Mesendoderm (in vitro differentiated cells): Measurements from ENCODE around the gene SPTBN1.

Experiments used
- DNase-seq: peaks from one replicate; pipeline ENCODE4 v3.0.0; 2013
- H2AK5ac ChIP-seq: 2 replicates; pipeline ENCODE4 v1.6.1; 2013; ENCODE audit warnings: low read length, inconsistent platforms
- H2BK120ac ChIP-seq: 2 replicates; pipeline ENCODE4 v1.6.1; 2013; ENCODE audit warnings: low read depth, mild to moderate bottlenecking, low read length, moderate library complexity, mixed read lengths
- H2BK15ac ChIP-seq: replicated peaks from 2 replicates; pipeline ENCODE4 v1.6.1; 2013; ENCODE audit warnings: low read depth, mild to moderate bottlenecking, moderate library complexity
- H2BK5ac ChIP-seq: 2 replicates; pipeline ENCODE4 v1.6.1; 2013; ENCODE audit warnings: low read length, inconsistent platforms
- H3K18ac ChIP-seq: 2 replicates; pipeline ENCODE4 v1.6.1; 2013; ENCODE audit warnings: mild to moderate bottlenecking, low read length, mixed read lengths
- H3K23ac ChIP-seq: one replicate; pipeline ENCODE4 v1.6.1; 2013; ENCODE audit warnings: low read length
- H3K27ac ChIP-seq: 2 replicates; pipeline ENCODE4 v1.5.1; 2013; ENCODE audit warnings: low read depth, mild to moderate bottlenecking, inconsistent platforms, low read length, moderate library complexity
- H3K27me3 ChIP-seq: 2 replicates; pipeline ENCODE4 v1.6.1; 2013; ENCODE audit warnings: low read length, control low read depth, mild to moderate bottlenecking, inconsistent platforms; ENCODE audit not compliant: insufficient read depth, poor library complexity
- H3K36me3 ChIP-seq: 2 replicates; pipeline ENCODE4 v1.6.1; 2013; ENCODE audit warnings: low read length, inconsistent platforms; ENCODE audit not compliant: control insufficient read depth, insufficient read depth
- H3K4ac ChIP-seq: one replicate; pipeline ENCODE4 v1.6.1; 2013; ENCODE audit warnings: low read depth, mild to moderate bottlenecking, low read length, moderate library complexity
- H3K4me1 ChIP-seq: 2 replicates; pipeline ENCODE4 v1.6.1; 2013; ENCODE audit warnings: low read depth, low read length, inconsistent platforms; ENCODE audit not compliant: control insufficient read depth
- H3K4me2 ChIP-seq: 2 replicates; pipeline ENCODE4 v1.6.1; 2013; ENCODE audit warnings: low read length
- H3K4me3 ChIP-seq: 2 replicates; pipeline ENCODE4 v1.5.1; 2013; ENCODE audit warnings: mild to moderate bottlenecking, low read length
- H3K56ac ChIP-seq: one replicate; pipeline ENCODE4 v1.6.1; 2013; ENCODE audit warnings: low read length
- H3K79me1 ChIP-seq: 2 replicates; pipeline ENCODE4 v1.6.1; 2013; ENCODE audit warnings: low read length, inconsistent platforms
- H3K79me2 ChIP-seq: 2 replicates; pipeline ENCODE4 v1.6.1; 2013; ENCODE audit warnings: mild to moderate bottlenecking, low read length; ENCODE audit not compliant: control insufficient read depth, insufficient read depth
- H3K9ac ChIP-seq: 2 replicates; pipeline ENCODE4 v1.6.1; 2013; ENCODE audit warnings: low read length, inconsistent platforms
- H4K5ac ChIP-seq: one replicate; pipeline ENCODE4 v1.6.1; 2013; ENCODE audit warnings: low read length
- H4K8ac ChIP-seq: one replicate; pipeline ENCODE4 v1.6.1; 2013; ENCODE audit warnings: low read depth, mild to moderate bottlenecking, control low read depth, low read length, moderate library complexity
- WGBS: extraction: QIAGEN DNeasy Blood & Tissue Kit; methylation state at CpG from one replicate; pipeline ENCODE4 v1.1.7; 2013; ENCODE audit warnings: low lambda C conversion rate, missing lambda C conversion rate; ENCODE audit not compliant: insufficient coverage; ENCODE audit errors: extremely low coverage; 5-methylcytosine and 5-hydroxymethylcytosine counted together

SPTBN1 gene

DNA sequence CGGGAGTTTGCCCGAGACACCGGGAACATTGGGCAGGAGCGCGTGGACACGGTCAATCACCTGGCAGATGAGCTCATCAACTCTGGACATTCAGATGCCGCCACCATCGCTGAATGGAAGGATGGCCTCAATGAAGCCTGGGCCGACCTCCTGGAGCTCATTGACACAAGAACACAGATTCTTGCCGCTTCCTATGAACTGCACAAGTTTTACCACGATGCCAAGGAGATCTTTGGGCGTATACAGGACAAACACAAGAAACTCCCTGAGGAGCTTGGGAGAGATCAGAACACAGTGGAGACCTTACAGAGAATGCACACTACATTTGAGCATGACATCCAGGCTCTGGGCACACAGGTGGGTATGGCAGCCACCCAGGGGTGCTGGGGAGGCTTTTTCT, 193.5 kb downstream of the SPTBN1 start:
- Histone ChIP-seq H3K56ac (no peak overlapping the region), H3K79me1 (no peaks in the 10 kb centered on the region), H4K8ac (no peak overlapping the region), H2BK15ac (no peak overlapping the region), H2BK120ac (no peak overlapping the region), H3K4me2 (no peak overlapping the region), H2BK5ac (no peak overlapping the region), H3K4me1 (no peaks in the 10 kb centered on the region), H3K4ac (no peak overlapping the region), H3K18ac (no peak overlapping the region), H3K79me2 (no peaks in the 10 kb centered on the region), H4K5ac (no peak overlapping the region), H3K4me3 (no peak overlapping the region), H2AK5ac (no peak overlapping the region), H3K27me3 (no peaks in the 10 kb centered on the region), H3K27ac (no peak overlapping the region), H3K36me3 (peaks cover 10% of the 10 kb centered on the region), H3K9ac (no peak overlapping the region), H3K23ac (no peak overlapping the region)
- WGBS = no CpG with 5 or more reads among the region's 12 CpGs
- no peak for DNase-seq

DNA sequence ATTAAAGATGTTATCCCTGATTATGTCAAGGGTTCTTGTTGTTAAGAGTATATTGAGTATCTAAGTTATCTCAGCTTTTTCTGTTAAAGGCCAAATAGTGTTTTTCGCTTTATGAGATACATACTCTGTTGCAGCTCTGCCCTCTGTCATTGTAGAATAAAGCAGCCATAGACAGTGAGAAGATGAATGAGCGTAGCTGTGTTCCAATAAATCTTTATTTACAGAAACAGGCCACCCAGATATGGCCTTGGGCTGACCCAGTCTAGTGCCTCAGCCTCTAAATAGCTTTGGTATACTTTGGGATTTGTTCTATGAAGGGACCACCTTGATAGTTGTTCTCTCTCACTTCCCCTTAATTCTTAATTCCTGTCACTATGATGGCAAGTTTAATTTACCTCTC, 194.5 kb downstream of the SPTBN1 start:
- Histone ChIP-seq H3K18ac (no peak overlapping the region), H3K23ac (no peak overlapping the region), H3K27me3 (no peaks in the 10 kb centered on the region), H3K4me1 (no peaks in the 10 kb centered on the region), H3K36me3 (peaks cover 10% of the 10 kb centered on the region), H2BK120ac (no peak overlapping the region), H3K4ac (no peak overlapping the region), H3K79me1 (no peaks in the 10 kb centered on the region), H4K8ac (no peak overlapping the region), H3K9ac (no peak overlapping the region), H3K27ac (no peak overlapping the region), H2AK5ac (no peak overlapping the region), H2BK5ac (no peak overlapping the region), H3K4me2 (no peak overlapping the region), H2BK15ac (no peak overlapping the region), H4K5ac (no peak overlapping the region), H3K56ac (no peak overlapping the region), H3K4me3 (no peak overlapping the region), H3K79me2 (no peaks in the 10 kb centered on the region)
- WGBS = no CpG with 5 or more reads among the region's 2 CpGs
- DNase-seq = no peak

DNA sequence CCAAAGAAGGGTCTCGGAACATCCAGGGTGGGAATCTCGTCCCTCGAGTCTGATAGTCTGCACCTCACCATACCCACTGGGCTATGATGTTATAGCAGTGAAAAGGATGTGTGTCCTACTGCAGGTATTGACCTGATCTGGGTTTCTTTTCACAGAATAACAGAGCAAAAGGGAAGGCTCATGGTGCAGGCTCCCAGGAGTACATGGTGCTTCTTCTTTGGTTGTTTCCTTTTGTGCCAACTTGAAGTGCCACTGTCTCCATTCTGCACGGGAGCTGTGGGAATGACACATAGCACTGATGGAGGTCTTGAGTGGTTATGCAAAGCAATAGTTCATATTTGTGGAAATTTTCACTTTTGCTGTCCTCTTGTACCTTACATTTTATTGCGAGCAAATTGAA, 195.2 kb downstream of the SPTBN1 start:
- no peak for DNase-seq

DNA sequence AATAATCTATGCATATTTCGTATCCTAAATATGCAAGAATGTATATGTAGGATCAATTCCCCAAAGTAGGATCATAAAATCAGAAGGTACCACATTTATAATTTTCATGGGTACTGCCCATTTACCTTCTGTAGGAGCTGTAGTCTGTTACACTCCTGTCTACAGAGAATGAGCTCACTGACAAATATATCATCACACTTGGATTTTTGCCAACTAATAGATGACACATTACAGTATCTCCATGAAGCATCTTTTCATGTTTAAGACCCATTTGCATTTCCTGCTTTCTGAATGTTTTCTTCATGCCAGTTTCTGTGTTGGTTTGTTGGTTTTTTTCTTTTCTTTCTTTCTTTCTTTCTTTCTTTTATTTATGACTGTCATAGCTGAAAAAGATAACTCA, 196.4 kb downstream of the SPTBN1 start:
- no peak overlapping the region for H2BK5ac ChIP-seq
- no peak overlapping the region for H3K4me2 ChIP-seq
- H4K8ac ChIP-seq = no peak overlapping the region
- no peak for DNase-seq
- no peak overlapping the region for H3K4me3 ChIP-seq
- no CpG with 5 or more reads among the region's 1 CpG for WGBS
- no peak overlapping the region for H3K23ac ChIP-seq
- no peak overlapping the region for H2BK120ac ChIP-seq
- no peak overlapping the region for H3K4ac ChIP-seq
- no peaks in the 10 kb centered on the region for H3K79me2 ChIP-seq
- no peak overlapping the region for H2BK15ac ChIP-seq
- no peaks in the 10 kb centered on the region for H3K27me3 ChIP-seq
- no peak overlapping the region for H3K27ac ChIP-seq
- no peak overlapping the region for H4K5ac ChIP-seq
- no peak overlapping the region for H3K56ac ChIP-seq
- H3K9ac ChIP-seq = no peak overlapping the region
- no peak overlapping the region for H3K18ac ChIP-seq
- H3K79me1 ChIP-seq = no peaks in the 10 kb centered on the region
- no peaks in the 10 kb centered on the region for H3K4me1 ChIP-seq
- peaks cover 8% of the 10 kb centered on the region for H3K36me3 ChIP-seq
- no peak overlapping the region for H2AK5ac ChIP-seq

More for the DNA sequence above, 195.2 kb downstream of the SPTBN1 start:
- no peak overlapping the region for H2AK5ac ChIP-seq
- no peak overlapping the region for H3K9ac ChIP-seq
- H3K56ac ChIP-seq = no peak overlapping the region
- no peak overlapping the region for H4K8ac ChIP-seq
- no peak overlapping the region for H3K4me3 ChIP-seq
- H3K4ac ChIP-seq = no peak overlapping the region
- H3K18ac ChIP-seq = no peak overlapping the region
- no peak overlapping the region for H2BK120ac ChIP-seq
- no peak overlapping the region for H3K23ac ChIP-seq
- peaks cover 9% of the 10 kb centered on the region for H3K36me3 ChIP-seq
- no peaks in the 10 kb centered on the region for H3K79me2 ChIP-seq
- H4K5ac ChIP-seq = no peak overlapping the region
- H3K4me1 ChIP-seq = no peaks in the 10 kb centered on the region
- H2BK15ac ChIP-seq = no peak overlapping the region
- H2BK5ac ChIP-seq = no peak overlapping the region
- H3K79me1 ChIP-seq = no peaks in the 10 kb centered on the region
- H3K4me2 ChIP-seq = no peak overlapping the region
- H3K27me3 ChIP-seq = no peaks in the 10 kb centered on the region
- H3K27ac ChIP-seq = no peak overlapping the region
- no CpG with 5 or more reads among the region's 5 CpGs for WGBS

DNA sequence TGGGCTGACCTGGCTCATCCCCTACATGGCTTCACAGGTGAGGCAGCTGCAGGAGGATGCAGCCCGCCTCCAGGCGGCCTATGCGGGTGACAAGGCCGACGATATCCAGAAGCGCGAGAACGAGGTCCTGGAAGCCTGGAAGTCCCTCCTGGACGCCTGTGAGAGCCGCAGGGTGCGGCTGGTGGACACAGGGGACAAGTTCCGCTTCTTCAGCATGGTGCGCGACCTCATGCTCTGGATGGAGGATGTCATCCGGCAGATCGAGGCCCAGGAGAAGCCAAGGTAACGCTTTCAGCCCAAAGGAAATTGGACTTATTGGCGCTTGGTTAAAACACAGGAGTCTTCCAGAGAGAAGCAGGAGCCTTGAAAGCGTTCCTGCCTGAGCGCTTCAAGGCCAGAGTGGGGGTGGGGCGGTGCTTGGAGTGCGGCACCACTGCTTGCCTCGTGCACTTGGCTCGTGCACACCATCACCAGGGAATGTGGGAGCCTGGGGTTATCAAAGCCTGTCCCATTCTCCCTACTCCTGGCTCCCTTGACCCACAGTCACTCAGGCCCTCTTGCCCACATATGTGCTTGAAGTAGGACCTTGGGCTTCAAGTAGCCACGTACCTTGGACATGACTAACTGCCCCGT, 197.6 kb downstream of the SPTBN1 start:
- H3K4me3 ChIP-seq = no peak overlapping the region
- no peak for DNase-seq
- H3K23ac ChIP-seq = no peak overlapping the region
- H3K4me1 ChIP-seq = no peaks in the 10 kb centered on the region
- no peak overlapping the region for H2AK5ac ChIP-seq
- peaks cover 8% of the 10 kb centered on the region for H3K36me3 ChIP-seq
- no peak overlapping the region for H4K8ac ChIP-seq
- no peaks in the 10 kb centered on the region for H3K79me1 ChIP-seq
- H4K5ac ChIP-seq = no peak overlapping the region
- H3K4me2 ChIP-seq = no peak overlapping the region
- H3K56ac ChIP-seq = no peak overlapping the region
- H3K4ac ChIP-seq = no peak overlapping the region
- no peaks in the 10 kb centered on the region for H3K27me3 ChIP-seq
- H3K18ac ChIP-seq = no peak overlapping the region
- no peak overlapping the region for H3K27ac ChIP-seq
- H2BK15ac ChIP-seq = no peak overlapping the region
- no CpG with 5 or more reads among the region's 26 CpGs for WGBS
- no peak overlapping the region for H3K9ac ChIP-seq
- no peak overlapping the region for H2BK120ac ChIP-seq
- no peak overlapping the region for H2BK5ac ChIP-seq
- no peaks in the 10 kb centered on the region for H3K79me2 ChIP-seq
